Measurements from ENCODE around the gene ZDBF2. TPM values are rescaled to one million over a fixed set of nuclear protein-coding genes. Genes with fewer than 3 reads are reported as not detected.
"Not testable (repeated sequence)": the region's sequence is repeated elsewhere in the genome, so short reads cannot be mapped to it uniquely, and the experiment has no call there.

ZDBF2 gene
- polyA plus RNA-seq, 3 donors: 1.8 to 2.5 (median 2.0) TPM

DNA sequence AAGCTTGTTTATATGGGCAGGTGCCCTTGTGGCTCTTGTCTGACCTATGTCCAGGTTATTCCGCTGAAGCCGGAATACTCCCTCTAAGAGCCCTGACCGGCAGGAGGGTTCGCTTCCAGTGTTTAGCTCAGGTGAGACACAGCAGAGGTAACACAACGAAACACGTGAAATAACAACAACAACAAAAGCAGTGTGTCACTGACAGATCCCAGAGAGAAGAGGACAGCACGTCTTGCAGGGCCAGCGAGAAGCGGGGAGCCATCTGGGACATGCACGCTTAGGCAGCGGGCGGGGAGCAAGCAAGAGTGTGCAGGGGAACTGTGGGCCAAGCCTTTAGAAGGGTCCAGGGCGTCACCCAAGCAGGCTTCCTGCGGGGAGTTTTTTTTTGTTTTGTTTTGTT, 17.1 kb upstream of the ZDBF2 start:
- H3K27ac ChIP-seq (ENCODE audit: low read depth, low read length): no peak overlapping the region
- WGBS, 3 donors: 50 to 54% (median 51%) methylated on average over 14 of the region's 14 CpGs

- H3K27ac ChIP-seq (ENCODE audit: low read depth, low read length): no peak overlapping the region
- 53 to 56% (median 54%) methylated on average over 7 of the region's 7 CpGs for WGBS, 3 donors
These were observed 16.6 kb upstream of the ZDBF2 start for GRCh38 chr2:206257861-206258260.

GRCh38 chr2:206258615-206259014, 15.8 kb upstream of the ZDBF2 start:
- H3K27ac ChIP-seq (ENCODE audit: low read depth, low read length): not testable (repeated sequence)
- 53 to 60% (median 57%) methylated on average over 8 of the region's 8 CpGs for WGBS, 3 donors

- 31 to 39% (median 32%) methylated on average over 10 of the region's 10 CpGs for WGBS, 3 donors
- H3K27ac ChIP-seq (ENCODE audit: low read depth, low read length): no peak overlapping the region
These were observed 14.9 kb upstream of the ZDBF2 start for GRCh38 chr2:206259376-206260187.

DNA sequence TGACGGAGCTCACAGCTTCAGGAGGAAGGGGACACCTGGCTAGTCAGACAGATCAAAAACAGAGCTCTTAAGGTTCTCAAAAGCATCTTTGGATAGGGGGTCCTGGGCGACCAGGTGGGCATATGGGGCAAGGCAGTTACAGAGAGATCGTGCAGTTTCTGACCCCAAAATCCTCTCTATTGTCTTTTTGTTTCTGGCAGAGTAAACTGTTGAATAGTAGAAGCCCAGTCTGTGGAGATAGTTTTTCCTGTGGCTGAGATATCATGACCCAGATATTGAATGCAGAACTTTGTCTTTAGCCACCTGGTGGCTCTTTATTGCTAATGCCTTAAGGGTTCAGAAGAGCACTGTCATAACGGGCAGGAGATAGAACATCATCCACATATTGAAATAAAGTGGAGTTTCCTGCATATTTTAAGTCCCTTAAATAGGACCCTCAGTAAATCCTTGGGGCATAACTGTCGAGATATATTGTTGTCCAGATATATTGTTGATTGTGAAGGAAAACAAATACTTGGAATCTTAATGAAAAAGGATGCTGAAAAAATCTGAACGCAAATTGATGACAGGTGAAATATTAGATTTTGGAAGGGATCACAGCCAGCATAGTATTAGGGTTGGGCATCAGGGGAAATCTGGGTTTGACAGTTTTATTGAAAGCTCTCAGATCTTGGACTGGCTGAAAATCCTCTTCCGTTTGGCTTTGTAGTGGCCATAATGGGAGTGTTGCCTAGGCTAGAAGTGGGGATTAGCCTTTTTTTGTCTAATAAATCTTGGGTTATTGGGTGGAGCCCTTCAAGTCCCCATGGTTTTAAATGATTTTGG, 14.1 kb upstream of the ZDBF2 start:
- no peak overlapping the region for H3K27ac ChIP-seq (ENCODE audit: low read depth, low read length)
- 25 to 30% (median 27%) methylated on average over 7 of the region's 7 CpGs for WGBS, 3 donors

- 39 to 45% (median 42%) methylated on average over 21 of the region's 21 CpGs for WGBS, 3 donors
- H3K27ac ChIP-seq (ENCODE audit: low read depth, low read length): no peak overlapping the region
These were observed 10.4 kb upstream of the ZDBF2 start for GRCh38 chr2:206263959-206264603.

DNA sequence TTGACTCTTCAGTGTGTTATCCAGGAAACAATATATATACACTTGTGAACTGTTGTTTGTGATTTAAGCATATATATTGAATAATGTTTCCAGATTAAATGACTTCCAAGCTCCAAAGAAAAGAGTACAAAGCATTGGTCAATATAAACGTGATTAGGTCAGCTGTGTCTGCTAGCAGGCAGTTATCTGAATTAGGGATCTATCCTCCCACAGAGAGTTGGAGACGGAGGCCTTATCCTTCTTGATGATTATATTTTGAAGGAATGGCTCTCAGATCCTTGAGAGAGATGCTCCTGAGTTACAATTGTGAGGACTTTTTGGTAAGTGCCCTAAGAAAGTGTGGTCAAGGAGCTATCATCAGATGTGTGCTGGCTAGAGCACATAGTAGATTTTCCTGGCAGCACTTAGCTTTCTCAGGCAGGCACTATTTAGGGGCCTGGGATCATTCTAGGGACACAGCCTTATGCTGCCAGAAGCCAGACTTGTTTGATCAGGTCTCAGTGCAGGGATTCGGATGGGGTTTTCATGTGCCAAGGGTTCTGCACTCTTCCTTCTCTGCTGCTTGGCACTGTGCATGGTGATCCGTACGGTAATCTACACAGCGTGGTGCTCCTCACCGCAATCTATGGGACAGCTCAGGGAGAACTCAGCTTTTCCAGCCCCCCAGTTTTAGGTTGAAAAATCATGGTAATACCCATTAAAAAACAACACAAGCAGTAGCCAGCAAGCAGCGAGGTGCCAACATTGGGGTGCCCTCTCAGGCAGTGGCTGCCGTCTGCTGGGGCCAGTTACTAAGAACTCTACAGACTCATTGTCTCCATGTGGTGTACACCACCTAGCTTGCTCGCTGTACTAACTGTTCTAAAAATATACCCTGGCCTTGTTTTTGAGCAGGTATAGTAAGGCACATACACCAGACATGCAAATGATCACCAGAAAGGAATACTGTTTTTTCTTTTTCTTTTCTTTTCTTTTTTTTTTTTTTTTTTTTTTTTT, 8.0 kb upstream of the ZDBF2 start:
- WGBS, 3 donors: 51 to 54% (median 53%) methylated on average over 10 of the region's 10 CpGs

DNA sequence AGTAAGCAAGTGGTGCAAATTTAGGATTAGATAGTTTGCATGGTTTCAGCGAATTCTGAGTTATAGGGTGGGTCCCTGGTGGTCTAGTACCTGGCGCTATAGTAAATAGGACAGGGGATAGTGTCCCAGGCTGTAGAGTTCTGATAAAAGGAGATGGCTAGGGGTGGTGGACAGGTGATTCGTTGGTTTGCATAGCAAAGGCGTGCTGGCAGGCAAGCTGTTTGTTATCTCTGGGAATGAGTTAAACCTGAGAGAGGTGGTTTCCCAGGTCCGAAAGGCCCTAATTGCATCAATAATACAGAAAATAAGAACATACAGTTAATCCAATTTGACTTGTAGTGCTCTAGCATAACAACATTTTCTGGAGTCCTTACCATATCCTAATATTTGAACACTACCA, 6.9 kb upstream of the ZDBF2 start:
- WGBS, 3 donors: 43 to 52% (median 52%) methylated on average over 5 of the region's 5 CpGs
- no peak overlapping the region for H3K27ac ChIP-seq (ENCODE audit: low read depth, low read length)

More for the DNA sequence above, 8.0 kb upstream of the ZDBF2 start:
- H3K27ac ChIP-seq (ENCODE audit: low read depth, low read length): no peak overlapping the region

DNA sequence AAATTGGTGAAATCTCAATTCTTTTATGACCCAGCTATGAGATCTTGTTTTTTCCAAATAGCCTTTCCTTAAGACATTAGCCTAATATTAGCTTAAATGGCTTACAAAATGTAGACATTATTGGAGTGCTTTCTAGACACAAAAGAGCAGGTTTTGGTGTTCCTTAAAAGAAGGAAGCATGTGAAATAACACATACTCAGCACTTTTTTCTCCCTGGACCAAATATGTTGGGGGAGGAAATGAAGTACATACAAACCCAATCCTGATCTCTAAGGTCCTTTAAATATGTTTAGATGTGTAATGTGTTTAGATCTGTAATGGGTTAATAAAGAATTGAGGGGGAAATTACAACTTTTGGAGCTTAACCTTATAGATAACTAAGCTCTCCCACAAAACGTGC, 3.4 kb upstream of the ZDBF2 start:
- H3K27ac ChIP-seq (ENCODE audit: low read depth, low read length): no peak overlapping the region
- WGBS, 3 donors: 17 to 46% (median 27%) methylated on average over 1 of the region's 1 CpG

DNA sequence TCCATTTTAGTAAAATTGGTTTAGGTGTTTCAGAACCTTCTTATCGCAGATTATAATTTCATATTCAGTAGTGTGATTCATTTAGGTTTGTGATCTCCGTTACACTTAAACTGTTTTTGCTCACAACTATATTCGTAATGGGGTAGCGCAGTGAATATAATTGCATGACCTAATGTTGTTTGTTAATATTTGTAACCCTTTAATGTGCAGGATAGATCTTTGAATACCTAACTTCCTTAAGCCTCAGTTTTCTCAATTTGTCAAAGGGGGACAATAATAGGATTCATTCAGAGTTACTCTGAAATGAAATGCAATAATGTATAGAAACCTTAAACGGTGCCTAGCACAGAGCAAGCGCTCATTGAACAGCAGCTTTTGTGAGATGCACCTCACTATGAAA, 558 bp upstream of the ZDBF2 start:
- WGBS, 3 donors: 20 to 25% (median 21%) methylated on average over 6 of the region's 6 CpGs
- no peak overlapping the region for H3K27ac ChIP-seq (ENCODE audit: low read depth, low read length)

GRCh38 chr2:206275312-206276055, 1.0 kb downstream of the ZDBF2 start:
- WGBS, 3 donors: 4 to 5% (median 5%) methylated on average over 23 of the region's 23 CpGs
- no peak overlapping the region for H3K27ac ChIP-seq (ENCODE audit: low read depth, low read length)

DNA sequence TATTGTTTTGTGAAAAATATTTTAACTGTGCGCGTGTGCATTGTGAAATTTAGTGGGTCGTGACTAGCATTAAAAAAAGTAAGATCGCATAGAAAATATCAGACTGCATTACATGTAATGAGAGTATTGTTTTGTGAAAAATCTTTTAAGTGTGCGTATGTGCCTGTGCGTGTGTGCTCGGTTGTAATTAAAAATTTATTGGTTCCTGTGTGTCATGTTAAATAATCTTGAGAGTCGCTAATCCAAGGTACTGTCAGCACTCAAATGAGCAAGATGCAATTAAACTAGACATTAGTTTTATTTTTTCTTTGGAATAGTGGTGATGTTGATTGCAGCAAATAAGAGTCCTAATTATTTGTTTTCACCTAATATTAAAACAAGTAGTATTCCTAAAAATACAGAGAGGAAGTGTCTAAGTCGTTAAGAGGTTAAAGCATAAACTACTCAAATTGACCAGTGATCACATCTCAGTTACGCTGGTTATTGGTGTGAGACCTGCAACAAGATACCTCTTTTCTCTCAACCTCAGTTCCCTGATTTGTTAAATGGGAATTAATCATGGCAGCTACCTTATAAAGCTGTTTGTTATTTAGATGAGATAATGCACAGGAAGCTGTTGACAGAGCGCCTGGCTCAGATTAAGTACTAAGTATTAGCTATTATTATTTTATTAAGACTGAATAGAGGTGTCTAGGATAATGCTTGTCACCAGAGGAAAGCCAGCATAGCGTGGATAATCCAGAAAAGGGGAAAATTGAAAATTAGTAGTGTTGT, 1.9 kb downstream of the ZDBF2 start:
- H3K27ac ChIP-seq (ENCODE audit: low read depth, low read length): no peak overlapping the region
- 35 to 45% (median 38%) methylated on average over 12 of the region's 12 CpGs for WGBS, 3 donors

DNA sequence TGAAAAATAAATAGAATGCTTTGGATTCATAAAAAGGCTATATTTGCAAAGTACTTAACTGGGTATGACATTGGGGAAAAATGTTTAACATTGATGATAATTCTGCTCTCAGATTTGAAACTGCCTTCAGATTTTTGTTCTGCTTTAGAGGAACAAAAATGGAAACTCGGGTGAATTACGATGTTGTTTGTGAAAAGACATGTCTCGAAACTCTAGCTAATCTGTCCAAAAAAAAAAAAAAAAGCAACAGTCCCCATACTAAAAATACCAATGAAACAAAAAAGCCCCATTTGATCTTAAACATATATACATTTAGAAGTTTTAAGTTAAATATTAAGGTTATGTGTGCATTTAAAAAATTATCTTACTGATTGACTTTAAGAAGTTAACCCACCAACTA, 3.0 kb downstream of the ZDBF2 start:
- WGBS, 3 donors: 40 to 47% (median 46%) methylated on average over 3 of the region's 3 CpGs
- H3K27ac ChIP-seq (ENCODE audit: low read depth, low read length): no peak overlapping the region

DNA sequence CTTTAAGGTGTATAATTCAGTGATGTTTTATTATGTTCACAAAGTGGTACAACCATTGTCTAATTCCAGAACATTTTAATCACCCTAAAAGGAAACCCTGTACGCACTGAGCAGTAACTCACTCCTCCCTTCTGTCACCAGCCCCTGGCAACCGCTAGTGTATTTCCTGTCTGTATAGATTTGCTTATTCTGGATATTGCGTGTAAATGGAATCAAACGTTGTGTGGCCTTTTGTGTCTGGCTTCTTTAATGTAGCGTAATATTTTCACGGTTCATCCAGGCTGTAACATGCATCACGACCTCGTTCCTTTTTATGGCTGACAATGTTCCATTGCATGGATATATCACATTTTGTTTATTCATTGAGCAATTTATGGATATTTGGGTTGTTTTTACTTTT, 8.3 kb downstream of the ZDBF2 start:
- 80 to 92% (median 84%) methylated on average over 8 of the region's 8 CpGs for WGBS, 3 donors
- H3K27ac ChIP-seq (ENCODE audit: low read depth, low read length): no peak overlapping the region

DNA sequence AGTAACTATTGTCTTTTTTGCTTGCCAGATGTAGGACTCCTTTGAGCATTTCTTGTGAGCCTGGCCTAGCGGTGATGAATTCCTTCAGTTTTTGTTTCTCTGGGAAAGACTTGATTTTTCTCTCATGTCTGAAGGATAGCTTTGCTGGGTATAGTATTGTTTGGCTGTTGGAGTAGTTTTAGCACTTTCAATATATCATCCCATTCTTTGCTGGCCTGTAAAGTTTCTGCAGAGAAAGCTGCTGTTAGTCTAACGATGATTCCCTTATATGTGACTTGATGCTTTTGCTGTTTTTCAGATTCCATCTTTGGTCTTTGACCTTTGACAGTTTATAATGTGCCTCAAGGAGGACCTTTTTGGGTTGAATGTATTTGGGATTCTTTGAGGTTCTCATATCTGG, 12.7 kb downstream of the ZDBF2 start:
- WGBS, 3 donors: 93 to 95% (median 94%) methylated on average over 2 of the region's 2 CpGs
- no peak overlapping the region for H3K27ac ChIP-seq (ENCODE audit: low read depth, low read length)

DNA sequence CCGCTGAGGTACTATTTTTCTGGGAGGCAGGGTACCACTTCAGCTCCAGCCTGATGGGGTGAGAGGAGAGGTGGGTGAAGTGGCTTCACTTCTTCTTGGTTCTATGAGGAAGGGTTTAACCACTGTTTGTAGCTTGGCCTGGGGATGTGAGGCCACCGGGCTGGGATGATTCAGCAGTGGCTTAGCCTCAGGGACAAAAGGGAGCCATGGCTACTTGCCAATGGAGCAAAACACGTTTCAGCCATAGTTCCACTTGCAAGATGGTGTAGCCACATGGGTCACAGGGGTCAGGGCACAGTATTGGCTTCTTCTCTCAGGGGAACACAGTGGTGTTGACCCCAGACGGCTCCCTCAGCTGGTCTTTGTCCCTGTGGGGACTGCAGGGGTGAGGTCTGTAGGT, 14.9 kb downstream of the ZDBF2 start:
- H3K27ac ChIP-seq (ENCODE audit: low read depth, low read length): no peak overlapping the region
- 86 to 94% (median 87%) methylated on average over 4 of the region's 4 CpGs for WGBS, 3 donors

- H3K27ac ChIP-seq (ENCODE audit: low read depth, low read length): no peak overlapping the region
- WGBS, 3 donors: 84 to 87% (median 87%) methylated on average over 3 of the region's 3 CpGs
These were observed 21.7 kb downstream of the ZDBF2 start for GRCh38 chr2:206296128-206296527.

Measured in adipose tissue (tissue), 3 donors.